Coronary artery (tissue), 2 donors: ENCODE data around the gene MYO1C.
A peak's percentile ranks its signal among the peaks of the same experiment; 100 is the strongest.
"Not testable (repeated sequence)": the region's sequence is repeated elsewhere in the genome, so short reads cannot be mapped to it uniquely, and the experiment has no call there.

Source experiments
- DNase-seq: peaks from one replicate; pipeline ENCODE4 v3.0.0-alpha.2; 2017; ENCODE audit warnings: low spot score
- H3K27ac ChIP-seq, 2 donors: fragments of 200-600 bp; sonication (generic); one replicate each; pipeline ENCODE4 v1.5.1; 2016 to 2019
- H3K4me3 ChIP-seq: fragments of 200-600 bp; sonication (generic); 2 replicates; pipeline ENCODE4 v1.5.1; 2016; ENCODE audit warnings: mild to moderate bottlenecking, moderate library complexity
- TF ChIP-seq, protein P1 (sequence below): fragments of 200-600 bp; sonication (generic); IDR thresholded peaks from one replicate; pipeline ENCODE4 v1.5.1; 2019; ENCODE audit warnings: antibody characterized with exemption

Gene MYO1C

DNA sequence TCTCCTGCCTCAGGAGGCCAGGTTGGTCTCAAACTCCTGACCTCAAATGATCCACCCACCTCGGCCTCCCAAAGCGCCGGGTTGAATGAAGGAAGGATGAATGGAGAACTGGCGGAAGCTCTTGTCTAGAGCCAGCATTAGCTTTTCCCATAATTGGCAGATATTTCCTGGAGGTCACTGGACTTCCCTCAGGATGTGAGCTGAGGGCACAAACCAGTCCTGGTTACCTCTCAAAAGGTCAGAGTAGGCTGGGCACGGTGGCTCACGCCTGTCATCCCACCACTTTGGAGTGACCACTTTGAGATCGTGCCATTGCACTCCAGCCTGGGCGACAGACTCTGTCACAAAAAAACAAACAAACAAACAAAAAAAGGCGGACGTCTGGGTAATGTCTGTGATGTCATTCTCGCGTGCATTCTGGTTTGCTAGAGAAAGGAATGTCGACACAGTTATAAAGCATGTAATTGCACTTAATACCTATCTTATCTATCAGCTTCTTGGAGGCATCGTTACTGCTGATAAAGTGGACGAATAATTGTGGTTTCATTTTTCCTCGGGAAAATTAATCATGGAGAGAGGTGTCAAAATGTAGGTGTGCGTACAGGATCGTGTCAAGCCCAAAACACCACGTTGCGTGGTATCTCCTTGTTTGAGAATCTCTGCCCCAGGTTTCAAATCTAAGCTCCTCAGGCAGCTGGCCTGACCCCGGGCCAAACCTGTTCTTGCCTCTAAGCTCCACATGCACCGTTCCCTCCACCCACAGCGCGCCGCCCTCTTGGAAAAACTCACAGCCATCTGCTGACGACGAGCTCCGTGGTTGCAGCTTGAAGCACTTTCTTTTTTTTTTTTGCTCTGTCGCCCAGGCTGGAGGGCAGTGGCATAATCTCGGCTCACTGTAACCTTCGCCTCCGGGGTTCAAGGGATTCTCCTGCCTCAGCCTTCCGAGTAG lies 30.0 kb downstream of the MYO1C start:
- no peak overlapping the region for H3K27ac ChIP-seq
- no peak for DNase-seq
- H3K4me3 ChIP-seq = no peak overlapping the region
- TF ChIP-seq, protein P1, sequence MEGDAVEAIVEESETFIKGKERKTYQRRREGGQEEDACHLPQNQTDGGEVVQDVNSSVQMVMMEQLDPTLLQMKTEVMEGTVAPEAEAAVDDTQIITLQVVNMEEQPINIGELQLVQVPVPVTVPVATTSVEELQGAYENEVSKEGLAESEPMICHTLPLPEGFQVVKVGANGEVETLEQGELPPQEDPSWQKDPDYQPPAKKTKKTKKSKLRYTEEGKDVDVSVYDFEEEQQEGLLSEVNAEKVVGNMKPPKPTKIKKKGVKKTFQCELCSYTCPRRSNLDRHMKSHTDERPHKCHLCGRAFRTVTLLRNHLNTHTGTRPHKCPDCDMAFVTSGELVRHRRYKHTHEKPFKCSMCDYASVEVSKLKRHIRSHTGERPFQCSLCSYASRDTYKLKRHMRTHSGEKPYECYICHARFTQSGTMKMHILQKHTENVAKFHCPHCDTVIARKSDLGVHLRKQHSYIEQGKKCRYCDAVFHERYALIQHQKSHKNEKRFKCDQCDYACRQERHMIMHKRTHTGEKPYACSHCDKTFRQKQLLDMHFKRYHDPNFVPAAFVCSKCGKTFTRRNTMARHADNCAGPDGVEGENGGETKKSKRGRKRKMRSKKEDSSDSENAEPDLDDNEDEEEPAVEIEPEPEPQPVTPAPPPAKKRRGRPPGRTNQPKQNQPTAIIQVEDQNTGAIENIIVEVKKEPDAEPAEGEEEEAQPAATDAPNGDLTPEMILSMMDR = no peak

DNA sequence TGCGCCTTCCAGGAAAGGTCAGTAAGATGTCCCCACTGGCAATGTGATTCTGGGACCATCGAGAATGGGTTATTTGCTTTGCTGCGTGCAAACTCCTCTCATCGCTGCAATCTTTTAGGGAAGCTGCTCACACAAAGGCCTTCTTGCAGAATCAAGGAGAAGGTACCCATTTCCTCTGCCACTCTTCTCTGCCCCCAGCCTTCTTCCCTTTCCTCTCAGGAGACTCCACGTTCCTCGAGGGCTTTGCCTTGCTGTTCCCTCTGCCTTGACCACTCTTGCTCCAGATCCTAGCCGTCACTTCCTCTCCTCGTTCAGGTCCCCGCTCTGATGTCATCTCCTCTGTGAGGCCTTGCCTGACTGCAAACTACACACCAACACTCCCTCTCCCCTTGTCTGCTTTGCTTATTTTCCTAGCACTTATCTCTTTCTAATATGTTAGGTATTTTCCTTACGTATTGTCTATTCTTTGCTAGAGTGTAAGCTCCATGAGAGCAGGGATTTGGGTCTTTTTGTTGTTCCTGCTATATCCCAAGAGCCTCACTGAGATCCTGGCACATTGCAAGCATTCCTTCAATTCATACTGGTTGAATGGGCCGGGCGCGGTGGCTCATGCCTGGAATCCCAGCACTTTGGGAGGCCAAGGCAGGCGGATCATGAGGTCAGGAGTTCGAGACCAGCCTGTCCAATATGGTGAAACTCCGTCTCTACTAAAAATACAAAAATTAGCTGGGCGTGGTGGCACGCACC lies 31.1 kb downstream of the MYO1C start:
- no peak for DNase-seq
- TF ChIP-seq, protein P1 = no peak
- H3K27ac ChIP-seq = peak overlapping the region in 1 of 2 donors; percentile 35
- no peak overlapping the region for H3K4me3 ChIP-seq

DNA sequence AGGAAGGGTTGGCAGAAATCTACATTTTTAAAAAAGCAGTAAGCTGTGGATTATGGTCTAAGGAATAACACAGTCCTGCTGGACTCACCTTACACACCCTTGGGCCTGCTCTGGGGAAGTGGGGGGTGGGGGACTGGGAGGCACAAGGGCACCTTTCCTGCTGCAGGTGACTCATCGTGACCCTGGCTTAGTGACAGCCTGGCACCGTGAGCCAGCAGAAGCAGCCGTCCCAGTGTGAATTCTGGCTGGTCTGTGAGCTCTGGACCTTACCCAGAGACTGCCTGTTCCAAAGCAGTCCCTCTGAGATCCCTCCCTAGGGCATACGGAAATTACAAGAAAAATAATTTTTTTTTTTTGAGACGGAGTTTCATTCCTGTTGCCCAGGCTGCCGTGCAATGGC lies 32.3 kb downstream of the MYO1C start:
- TF ChIP-seq, protein P1 = no peak
- no peak overlapping the region for H3K4me3 ChIP-seq
- peak; percentile 95 for DNase-seq
- H3K27ac ChIP-seq = peak overlapping the region; percentile 63 to 82

DNA sequence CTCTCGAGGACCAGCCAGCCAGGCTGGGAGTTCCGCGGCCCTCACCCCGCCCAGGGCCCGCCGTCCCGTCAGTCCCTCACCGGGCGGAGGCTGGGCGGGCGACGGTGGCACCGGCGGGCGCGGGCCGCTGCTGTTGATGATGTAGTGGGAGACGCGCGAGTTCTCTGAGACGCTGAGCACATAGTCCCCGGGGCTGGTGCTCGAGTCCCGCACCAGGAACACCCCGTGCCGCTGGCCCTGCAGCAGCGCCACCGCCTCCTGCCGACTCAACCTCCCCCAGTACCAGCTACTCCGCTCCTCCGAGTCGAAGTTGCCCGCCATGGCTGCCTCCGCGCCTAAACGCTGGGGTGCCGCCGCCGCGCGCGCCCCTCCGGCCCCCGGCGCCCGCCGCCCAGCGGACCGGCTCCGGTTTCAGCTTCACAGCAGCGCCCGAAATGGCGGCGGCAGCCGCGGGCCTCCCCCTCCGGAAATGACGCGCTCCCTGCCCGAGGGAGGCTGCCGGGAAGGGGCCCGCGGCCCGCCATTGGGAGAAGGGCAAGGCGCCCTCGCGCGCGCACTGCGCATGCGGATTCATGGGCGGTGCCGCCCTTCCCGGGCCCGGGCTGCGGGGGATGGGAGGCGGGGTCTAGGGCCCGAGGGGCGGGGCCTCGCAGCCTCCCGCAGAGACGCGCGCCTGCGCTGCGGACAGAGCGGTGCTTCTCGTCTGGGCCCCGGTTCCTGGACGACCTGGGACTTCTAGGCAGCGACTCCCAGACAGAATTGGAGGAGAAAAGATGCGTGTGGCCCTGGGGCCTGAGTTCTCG lies 36.5 kb downstream of the MYO1C start, which contains the start of gene CRK:
CRK (minus strand) TSS at position 436 of the 803 bp plus-strand sequence; CDS start at position 321, 115 bp downstream.
- TF ChIP-seq, protein P1 = no peak
- Histone ChIP-seq H3K4me3 (peak within 1 kb of the TSS; percentile 91), H3K27ac (peak within 1 kb of the TSS; percentile 88 to 93)
- peak; percentile 97 for DNase-seq

DNA sequence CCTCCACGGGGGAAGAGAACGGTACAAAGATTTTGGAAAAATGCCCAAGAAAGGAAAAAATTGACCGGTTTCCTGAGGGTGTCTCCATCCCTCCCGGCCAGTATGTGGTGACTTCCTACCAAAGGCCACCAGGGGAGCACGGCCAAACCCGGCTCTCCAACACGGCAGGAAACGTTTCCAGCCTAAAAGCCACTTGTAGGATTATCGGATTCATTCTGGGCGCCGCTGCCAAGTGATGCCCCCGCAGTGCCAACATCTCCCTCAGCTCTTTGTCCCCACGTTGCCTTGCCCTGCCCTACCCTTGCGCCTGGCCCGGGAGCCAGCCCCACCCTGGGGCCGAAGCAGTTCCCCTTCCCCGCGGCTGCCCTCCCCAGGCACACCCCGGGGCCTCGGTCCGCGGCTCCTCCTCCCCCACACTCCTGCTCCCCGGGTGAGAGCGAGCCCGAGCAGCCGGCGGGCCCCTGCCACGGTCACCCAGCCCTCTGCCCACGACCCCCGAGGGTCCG lies 37.1 kb downstream of the MYO1C start:
- TF ChIP-seq, protein P1 = peak; percentile 37
- Histone ChIP-seq H3K27ac (peak overlapping the region; percentile 88 to 93), H3K4me3 (peak overlapping the region; percentile 91)
- peak; percentile 88 for DNase-seq

DNA sequence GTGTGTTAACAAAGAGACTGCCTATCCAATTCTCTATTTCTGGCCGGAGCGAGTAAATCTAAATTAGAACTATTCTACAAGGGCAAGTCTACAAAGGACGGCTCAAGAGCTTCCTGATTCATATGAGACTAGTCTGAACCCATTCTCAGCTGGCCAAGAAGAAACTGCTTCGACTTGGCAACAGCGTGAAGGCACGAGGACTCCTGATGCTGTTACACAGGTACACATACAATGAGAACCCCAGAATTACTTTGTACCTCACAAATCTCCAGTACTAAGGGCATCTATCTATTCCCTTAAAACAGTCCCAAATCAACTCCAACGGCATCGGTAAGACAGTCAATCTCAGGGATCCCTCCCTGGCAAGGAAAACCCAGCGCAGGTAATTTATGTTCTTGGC lies 37.9 kb downstream of the MYO1C start:
- DNase-seq = no peak
- Histone ChIP-seq H3K27ac (peak overlapping the region; percentile 88 to 93), H3K4me3 (peak overlapping the region; percentile 91)
- TF ChIP-seq, protein P1 = no peak

DNA sequence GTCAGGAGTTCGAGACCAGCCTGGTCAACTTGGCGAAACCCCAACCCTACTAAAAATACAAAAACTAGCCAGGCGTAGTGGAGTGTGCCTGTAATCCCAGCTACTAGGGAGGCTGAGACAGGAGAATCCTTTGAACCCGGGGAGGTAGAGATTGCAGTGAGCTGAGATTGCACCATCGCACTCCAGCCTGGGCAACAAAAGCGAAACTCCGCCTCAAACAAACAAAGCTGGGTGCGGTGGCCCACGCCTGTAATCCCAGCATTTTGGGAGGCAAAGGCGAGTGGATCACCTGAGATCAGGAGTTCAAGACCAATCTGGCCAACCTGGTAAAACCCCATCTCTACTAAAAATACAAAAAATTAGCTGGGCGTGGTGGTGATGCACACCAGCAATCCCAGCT lies 38.8 kb downstream of the MYO1C start:
- not testable (repeated sequence) for H3K27ac ChIP-seq, DNase-seq, H3K4me3 ChIP-seq
